Measurements from ENCODE around the gene VAMP2. TPM values are rescaled to one million over a fixed set of nuclear protein-coding genes. Genes with fewer than 3 reads are reported as not detected.

The VAMP2 gene
- total and polyA plus RNA-seq, 9 of the 15 experiments (the other 6 are each of a cell fraction or from before 2014, with no cell fraction given) = 2.3 to 31.8 (median 6.0) TPM

- TF ChIP-seq RBM17 (IDR thresholded peaks at IDR 0.05; ENCODE audit: borderline replicate concordance, low read depth, low read length) = no peak
- TF ChIP-seq EZH2 (IDR thresholded peaks at IDR 0.05; ENCODE audit: borderline replicate concordance, low read depth, low read length) = no peak
- TF ChIP-seq NFE2L1 (tag; IDR thresholded peaks at IDR 0.05; ENCODE audit: borderline replicate concordance, low read depth) = no peak
- TF ChIP-seq CCNT2 (IDR thresholded peaks at IDR 0.05; ENCODE audit: borderline replicate concordance, extremely low read depth, insufficient read length, low read depth, low read length) = peak; percentile 67
- TF ChIP-seq, protein P1, sequence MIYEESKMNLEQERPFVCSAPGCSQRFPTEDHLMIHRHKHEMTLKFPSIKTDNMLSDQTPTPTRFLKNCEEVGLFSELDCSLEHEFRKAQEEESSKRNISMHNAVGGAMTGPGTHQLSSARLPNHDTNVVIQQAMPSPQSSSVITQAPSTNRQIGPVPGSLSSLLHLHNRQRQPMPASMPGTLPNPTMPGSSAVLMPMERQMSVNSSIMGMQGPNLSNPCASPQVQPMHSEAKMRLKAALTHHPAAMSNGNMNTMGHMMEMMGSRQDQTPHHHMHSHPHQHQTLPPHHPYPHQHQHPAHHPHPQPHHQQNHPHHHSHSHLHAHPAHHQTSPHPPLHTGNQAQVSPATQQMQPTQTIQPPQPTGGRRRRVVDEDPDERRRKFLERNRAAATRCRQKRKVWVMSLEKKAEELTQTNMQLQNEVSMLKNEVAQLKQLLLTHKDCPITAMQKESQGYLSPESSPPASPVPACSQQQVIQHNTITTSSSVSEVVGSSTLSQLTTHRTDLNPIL (CRISPR knock-in tag; IDR thresholded peaks at IDR 0.05) = no peak
- no peak for TF ChIP-seq ZNF695 (CRISPR knock-in tag; IDR thresholded peaks at IDR 0.05)
- TF ChIP-seq BRD4 (IDR thresholded peaks at IDR 0.05) = no peak
- TF ChIP-seq TCFL5 (CRISPR knock-in tag; conservative IDR thresholded peaks at IDR 0.05) = no peak
- TF ChIP-seq ERF (CRISPR knock-in tag; IDR thresholded peaks at IDR 0.05) = peak; percentile 71; the same call in 1 of the 2 replicates
- TF ChIP-seq CHD4 (IDR thresholded peaks at IDR 0.05; ENCODE audit: insufficient read depth, insufficient replicate concordance, low read depth, low read length, poor library complexity, severe bottlenecking) = no peak
- TF ChIP-seq MED1 (CRISPR knock-in tag; IDR thresholded peaks at IDR 0.05; ENCODE audit: borderline replicate concordance) = no peak
- no peak for TF ChIP-seq EWSR1 (IDR thresholded peaks at IDR 0.05; ENCODE audit: borderline replicate concordance, low read depth, partially characterized antibody)
- TF ChIP-seq ZNF124 (CRISPR knock-in tag; IDR thresholded peaks at IDR 0.05) = no peak
- no peak for TF ChIP-seq HDAC6 (IDR thresholded peaks at IDR 0.05; ENCODE audit: low read depth, low read length)
- TF ChIP-seq MGA (IDR thresholded peaks at IDR 0.05) = no peak; the same call in 1 of the 2 replicates
Measured at GRCh38 chr17:8138672-8139371, 23.9 kb downstream of the VAMP2 start (continued).
